GM12878 (cell line): ENCODE data around the gene RRAGD. TPM values are rescaled to one million over a fixed set of nuclear protein-coding genes. Genes with fewer than 3 reads are reported as not detected.

Experiments
- BHLHE40 ChIP-seq, 2 experiments: fragments of 450-650 bp in 1 of 2; IDR thresholded peaks; 2 replicates each; pipeline ENCODE4 v1.6.1; 2011 to 2017; ENCODE audit warnings: low read depth in 2 of 2, borderline replicate concordance in 1 of 2, improper control_type of control experiment in 1 of 2, low read length in 1 of 2, mild to moderate bottlenecking in 1 of 2
- E2F8 ChIP-seq: fragments of 450-650 bp; IDR thresholded peaks from 2 replicates; pipeline ENCODE4 v1.6.1; 2018; ENCODE audit warnings: mild to moderate bottlenecking, low read depth, moderate library complexity; ENCODE audit not compliant: partially characterized antibody
- EGR1 ChIP-seq, 2 experiments: IDR thresholded peaks; 1 replicate in 1 of 2; 2 replicates in 1 of 2; pipeline ENCODE4 v1.6.1; 2011 to 2012; ENCODE audit warnings: low read depth in 2 of 2, low read length in 2 of 2, borderline replicate concordance in 1 of 2, mild to moderate bottlenecking in 1 of 2, moderate library complexity in 1 of 2
- EZH2 ChIP-seq: IDR thresholded peaks from 2 replicates; pipeline ENCODE4 v1.6.1; 2012; ENCODE audit warnings: low read depth, mild to moderate bottlenecking, control low read depth, inconsistent platforms, low read length, borderline replicate concordance; ENCODE audit not compliant: control insufficient read depth
- FOS ChIP-seq: IDR thresholded peaks from 3 replicates; pipeline ENCODE4 v1.6.1; 2011; ENCODE audit warnings: borderline replicate concordance; ENCODE audit not compliant: insufficient read length; ENCODE audit errors: extremely low read depth
- HDAC6 ChIP-seq: fragments of 200-600 bp; sonication (generic); IDR thresholded peaks from one replicate; pipeline ENCODE4 v1.8.0; 2017; ENCODE audit warnings: antibody characterized with exemption; ENCODE audit not compliant: unreplicated experiment
- HDGF ChIP-seq: fragments of 450-650 bp; IDR thresholded peaks from 2 replicates; pipeline ENCODE4 v1.6.1; 2016; ENCODE audit warnings: antibody characterized with exemption
- MYC ChIP-seq: IDR thresholded peaks from 2 replicates; pipeline ENCODE4 v1.6.1; 2011; ENCODE audit warnings: mild to moderate bottlenecking, low read length, moderate library complexity, inconsistent platforms; ENCODE audit not compliant: insufficient read depth, insufficient replicate concordance, insufficient read length, severe bottlenecking
- POLR2A ChIP-seq: IDR thresholded peaks from 2 replicates; pipeline ENCODE4 v1.6.1; 2011; ENCODE audit warnings: low read depth, mild to moderate bottlenecking, low read length
- POU2F2 ChIP-seq: IDR thresholded peaks from 3 replicates; pipeline ENCODE4 v1.6.1; 2011; ENCODE audit warnings: low read depth, mild to moderate bottlenecking, low read length, borderline replicate concordance
- REST ChIP-seq: IDR thresholded peaks from 2 replicates; pipeline ENCODE4 v1.6.1; 2012; ENCODE audit warnings: mild to moderate bottlenecking, low read depth, low read length
- SP1 ChIP-seq: IDR thresholded peaks from one replicate; pipeline ENCODE4 v1.6.1; 2011; ENCODE audit warnings: low read depth, low read length
- SUPT20H ChIP-seq: IDR thresholded peaks from 2 replicates; pipeline ENCODE4 v1.6.1; 2011; ENCODE audit warnings: low read depth, mild to moderate bottlenecking, low read length, moderate library complexity, borderline replicate concordance; ENCODE audit not compliant: control insufficient read depth
- ZNF622 ChIP-seq: fragments of 450-650 bp; IDR thresholded peaks from 2 replicates; pipeline ENCODE4 v1.6.1; 2017; ENCODE audit warnings: mild to moderate bottlenecking, inconsistent platforms
- polyA plus RNA-seq, 11 experiments: library from polyadenylated mRNA; depleted of rRNA in 4 of 11; unstranded in 6 of 11; stranded (reverse) in 5 of 11; fragments of >200 nt; fragmentation: Nextera tagmentation in 4 of 11; fragmentation: Illumina TruSeq in 1 of 11; extraction: Ambion mirVana in 4 of 11; extraction: Trizol in 1 of 11; gene quantifications; 1 replicate in 1 of 11; 2 replicates in 10 of 11; pipeline versions ENCODE4 v1.2.1 to v1.2.3, GENCODE V29; 2011 to 2016; ENCODE audit warnings: inconsistent platforms in 2 of 11, missing spikeins in 2 of 11, low read depth in 1 of 11
- total RNA-seq, 4 experiments: library from RNA; depleted of rRNA in 3 of 4; stranded (reverse); fragments of >200 nt in 3 of 4; fragmentation: Illumina TruSeq in 1 of 4; extraction: Trizol in 1 of 4; gene quantifications; 2 replicates each; pipeline versions ENCODE4 v1.2.1 to v1.2.3, GENCODE V29; 2013 to 2021
- TF ChIP-seq, protein P1 (sequence below): fragments of 450-650 bp; IDR thresholded peaks from 2 replicates; pipeline ENCODE4 v1.6.1; 2016; ENCODE audit warnings: mild to moderate bottlenecking
- TF ChIP-seq, protein P2 (sequence below): fragments of 450-650 bp; IDR thresholded peaks from 2 replicates; pipeline ENCODE4 v1.6.1; 2016; ENCODE audit warnings: mild to moderate bottlenecking, moderate library complexity, borderline replicate concordance

Gene RRAGD
- total and polyA plus RNA-seq, 10 of the 15 experiments (the other 5 are each of a cell fraction or from before 2014, with no cell fraction given): 4.6 to 17.4 (median 8.5) TPM

- TF ChIP-seq E2F8: no peak
- no peak for TF ChIP-seq MYC
- TF ChIP-seq, protein P1, sequence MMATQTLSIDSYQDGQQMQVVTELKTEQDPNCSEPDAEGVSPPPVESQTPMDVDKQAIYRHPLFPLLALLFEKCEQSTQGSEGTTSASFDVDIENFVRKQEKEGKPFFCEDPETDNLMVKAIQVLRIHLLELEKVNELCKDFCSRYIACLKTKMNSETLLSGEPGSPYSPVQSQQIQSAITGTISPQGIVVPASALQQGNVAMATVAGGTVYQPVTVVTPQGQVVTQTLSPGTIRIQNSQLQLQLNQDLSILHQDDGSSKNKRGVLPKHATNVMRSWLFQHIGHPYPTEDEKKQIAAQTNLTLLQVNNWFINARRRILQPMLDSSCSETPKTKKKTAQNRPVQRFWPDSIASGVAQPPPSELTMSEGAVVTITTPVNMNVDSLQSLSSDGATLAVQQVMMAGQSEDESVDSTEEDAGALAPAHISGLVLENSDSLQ: peak; percentile 88
- TF ChIP-seq EZH2: 0 out of 2 replicates have a peak, but pooled peaks have one; percentile 19
- no peak for TF ChIP-seq REST
- TF ChIP-seq POLR2A: no peak
- no peak for TF ChIP-seq EGR1 (IDR thresholded peaks at IDR 0.05; ENCODE audit: borderline replicate concordance in 1 of 2, low read depth in 2 of 2, low read length in 2 of 2)
- TF ChIP-seq SUPT20H: no peak
- no peak for TF ChIP-seq HDGF
- TF ChIP-seq SP1: peak; percentile 50
- no peak for TF ChIP-seq HDAC6
- TF ChIP-seq, protein P2, sequence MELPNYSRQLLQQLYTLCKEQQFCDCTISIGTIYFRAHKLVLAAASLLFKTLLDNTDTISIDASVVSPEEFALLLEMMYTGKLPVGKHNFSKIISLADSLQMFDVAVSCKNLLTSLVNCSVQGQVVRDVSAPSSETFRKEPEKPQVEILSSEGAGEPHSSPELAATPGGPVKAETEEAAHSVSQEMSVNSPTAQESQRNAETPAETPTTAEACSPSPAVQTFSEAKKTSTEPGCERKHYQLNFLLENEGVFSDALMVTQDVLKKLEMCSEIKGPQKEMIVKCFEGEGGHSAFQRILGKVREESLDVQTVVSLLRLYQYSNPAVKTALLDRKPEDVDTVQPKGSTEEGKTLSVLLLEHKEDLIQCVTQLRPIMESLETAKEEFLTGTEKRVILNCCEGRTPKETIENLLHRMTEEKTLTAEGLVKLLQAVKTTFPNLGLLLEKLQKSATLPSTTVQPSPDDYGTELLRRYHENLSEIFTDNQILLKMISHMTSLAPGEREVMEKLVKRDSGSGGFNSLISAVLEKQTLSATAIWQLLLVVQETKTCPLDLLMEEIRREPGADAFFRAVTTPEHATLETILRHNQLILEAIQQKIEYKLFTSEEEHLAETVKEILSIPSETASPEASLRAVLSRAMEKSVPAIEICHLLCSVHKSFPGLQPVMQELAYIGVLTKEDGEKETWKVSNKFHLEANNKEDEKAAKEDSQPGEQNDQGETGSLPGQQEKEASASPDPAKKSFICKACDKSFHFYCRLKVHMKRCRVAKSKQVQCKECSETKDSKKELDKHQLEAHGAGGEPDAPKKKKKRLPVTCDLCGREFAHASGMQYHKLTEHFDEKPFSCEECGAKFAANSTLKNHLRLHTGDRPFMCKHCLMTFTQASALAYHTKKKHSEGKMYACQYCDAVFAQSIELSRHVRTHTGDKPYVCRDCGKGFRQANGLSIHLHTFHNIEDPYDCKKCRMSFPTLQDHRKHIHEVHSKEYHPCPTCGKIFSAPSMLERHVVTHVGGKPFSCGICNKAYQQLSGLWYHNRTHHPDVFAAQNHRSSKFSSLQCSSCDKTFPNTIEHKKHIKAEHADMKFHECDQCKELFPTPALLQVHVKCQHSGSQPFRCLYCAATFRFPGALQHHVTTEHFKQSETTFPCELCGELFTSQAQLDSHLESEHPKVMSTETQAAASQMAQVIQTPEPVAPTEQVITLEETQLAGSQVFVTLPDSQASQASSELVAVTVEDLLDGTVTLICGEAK: no peak
- no peak for TF ChIP-seq FOS
- TF ChIP-seq BHLHE40 (IDR thresholded peaks at IDR 0.05; ENCODE audit: borderline replicate concordance in 1 of 2, low read depth in 2 of 2, low read length in 1 of 2): peak; percentile 82 to 88
- no peak for TF ChIP-seq ZNF622
- TF ChIP-seq POU2F2: peak; percentile 92; the same call in 2 of the 3 replicates
Measured at GRCh38 chr6:89387516-89388201, 24.4 kb downstream of the RRAGD start (continued).
